ENCODE results near the gene ABLIM2.

GRCh38 chr4:7966281-7967062 is 192.1 kb downstream of the ABLIM2 start:
- no peak for TF ChIP-seq CTCF (conservative IDR thresholded peaks at IDR 0.05; ENCODE audit: low read depth, low read length)
- no peak for TF ChIP-seq MAZ (IDR thresholded peaks at IDR 0.05; ENCODE audit: borderline replicate concordance, low read depth, low read length)
- no peak for TF ChIP-seq RAD21 (IDR thresholded peaks at IDR 0.05; ENCODE audit: low read length)
- TF ChIP-seq USF2 (IDR thresholded peaks at IDR 0.05; ENCODE audit: low read depth, low read length): no peak
- no peak for TF ChIP-seq BHLHE40 (IDR thresholded peaks at IDR 0.05; ENCODE audit: low read depth, low read length)
- no peak for TF ChIP-seq RCOR1 (IDR thresholded peaks at IDR 0.05; ENCODE audit: insufficient replicate concordance, low read length)
- no peak for TF ChIP-seq POLR2A (IDR thresholded peaks at IDR 0.05; ENCODE audit: low read depth, low read length)
- no peak for TF ChIP-seq CEBPB (IDR thresholded peaks at IDR 0.05; ENCODE audit: low read depth, low read length)
- no peak for TF ChIP-seq MXI1 (IDR thresholded peaks at IDR 0.05; ENCODE audit: borderline replicate concordance, low read depth, low read length)
